Lower lobe of right lung (tissue), 2 donors: ENCODE measurements around the gene NTM. TPM values are rescaled to one million over a fixed set of nuclear protein-coding genes. Genes with fewer than 3 reads are reported as not detected.

ENCODE experiments used
- ATAC-seq, 2 donors: fragments of 200-7000 bp; cut with Tn5 transposase; one replicate each; pipeline ENCODE4 v1.9.1; 2020 to 2022; ENCODE audit warnings: mild to moderate bottlenecking in 2 of 2, moderate library complexity in 2 of 2
- DNase-seq: peaks from one replicate; pipeline ENCODE4 v3.0.0-alpha.2; 2020
- H3K27ac ChIP-seq: fragments of 200-600 bp; one replicate; pipeline ENCODE4 v1.8.0; 2022
- H3K27me3 ChIP-seq: fragments of 200-600 bp; one replicate; pipeline ENCODE4 v1.8.0; 2022; ENCODE audit warnings: low read depth
- H3K36me3 ChIP-seq: fragments of 200-600 bp; one replicate; pipeline ENCODE4 v1.8.0; 2022; ENCODE audit warnings: mild to moderate bottlenecking
- H3K4me1 ChIP-seq: fragments of 200-600 bp; one replicate; pipeline ENCODE4 v1.8.0; 2022
- H3K4me3 ChIP-seq: fragments of 200-600 bp; one replicate; pipeline ENCODE4 v1.8.0; 2022; ENCODE audit warnings: mild to moderate bottlenecking
- H3K9me3 ChIP-seq: fragments of 200-600 bp; one replicate; pipeline ENCODE4 v1.8.0; 2022
- CTCF ChIP-seq: fragments of 200-600 bp; IDR thresholded peaks from one replicate; pipeline ENCODE4 v1.8.0; 2022; ENCODE audit warnings: antibody characterized with exemption, mild to moderate bottlenecking
- intact Hi-C: fragments of 100-400 bp; cut with DNase I; formaldehyde crosslinking; loops from one replicate; pipeline ENCODE4 v1.11.0; 2022
- total RNA-seq: library from RNA; stranded (reverse); fragmentation: NEBNext Ultra II Directional; extraction: Animal tissue kit (Norgen Biotek cat#: 25700); gene quantifications from one replicate; pipeline ENCODE4 v1.2.1, GENCODE V29; 2021
- donor health status: DM: no; HTN: yes; CAD: no; lungs with severe emphysema.

NTM gene
- total RNA-seq, 1 donor from 2014 or later: 2.3 TPM

GRCh38 chr11:132058211-132058772, 687.9 kb downstream of the NTM start:
- ATAC-seq (peak; percentile 65 to 81), DNase-seq (no peak)
- no peak for TF ChIP-seq CTCF
- Histone ChIP-seq H3K4me1 (no peaks in the 10 kb centered on the region), H3K9me3 (no peaks in the 10 kb centered on the region), H3K27me3 (no peaks in the 10 kb centered on the region), H3K27ac (peak overlapping the region; percentile 31), H3K36me3 (no peaks in the 10 kb centered on the region), H3K4me3 (no peak overlapping the region)
- intact Hi-C loops: no loop called here

- H3K36me3 ChIP-seq: no peaks in the 10 kb centered on the region
- peaks cover 7% of the 10 kb centered on the region for H3K4me1 ChIP-seq
- no peak for TF ChIP-seq CTCF
- H3K27me3 ChIP-seq: no peaks in the 10 kb centered on the region
- no peak overlapping the region for H3K4me3 ChIP-seq
- ATAC-seq (no peak), DNase-seq (no peak)
- intact Hi-C loops: no loop called here
- H3K9me3 ChIP-seq: no peaks in the 10 kb centered on the region
- H3K27ac ChIP-seq: no peak overlapping the region
Measured at GRCh38 chr11:132060567-132060966, 690.2 kb downstream of the NTM start.

GRCh38 chr11:132062031-132062430, 691.6 kb downstream of the NTM start:
- Histone ChIP-seq H3K4me1 (peaks cover 7% of the 10 kb centered on the region), H3K9me3 (no peaks in the 10 kb centered on the region), H3K27ac (no peak overlapping the region), H3K27me3 (no peaks in the 10 kb centered on the region), H3K36me3 (no peaks in the 10 kb centered on the region), H3K4me3 (no peak overlapping the region)
- TF ChIP-seq CTCF: no peak
- DNase-seq (no peak), ATAC-seq (no peak)
- intact Hi-C loops: no loop called here

GRCh38 chr11:132062541-132062940, 692.1 kb downstream of the NTM start:
- no peak overlapping the region for H3K27ac ChIP-seq
- no peaks in the 10 kb centered on the region for H3K9me3 ChIP-seq
- no peaks in the 10 kb centered on the region for H3K27me3 ChIP-seq
- H3K36me3 ChIP-seq: no peaks in the 10 kb centered on the region
- ATAC-seq: no peak
- TF ChIP-seq CTCF: no peak
- no peak for DNase-seq
- intact Hi-C loops: no loop called here
- H3K4me1 ChIP-seq: peaks cover 7% of the 10 kb centered on the region
- no peak overlapping the region for H3K4me3 ChIP-seq

GRCh38 chr11:132064987-132065620, 694.7 kb downstream of the NTM start:
- Histone ChIP-seq H3K27me3 (no peaks in the 10 kb centered on the region), H3K4me3 (no peak overlapping the region), H3K27ac (no peak overlapping the region), H3K36me3 (no peaks in the 10 kb centered on the region), H3K4me1 (peaks cover 7% of the 10 kb centered on the region), H3K9me3 (no peaks in the 10 kb centered on the region)
- no peak for TF ChIP-seq CTCF
- intact Hi-C loops: no loop called here
- ATAC-seq (peak in 1 of 2 donors; percentile 58), DNase-seq (no peak)
